Nasal cavity respiratory epithelium epithelial cell of viscerocranial mucosa (primary cell): ENCODE data around the gene TMEM151A. TPM values are rescaled to one million over a fixed set of nuclear protein-coding genes. Genes with fewer than 3 reads are reported as not detected.

Experiments
- total RNA-seq: library from RNA; depleted of rRNA; stranded (reverse); fragments of >200 nt; gene quantifications from 2 replicates; pipeline ENCODE4 v1.2.3, GENCODE V29; 2014

The TMEM151A gene
- total RNA-seq = under 0.01 and 0.07 TPM in 2 replicates

GRCh38 chr11:66291706-66292542 is at the start of gene TMEM151A:
TSS of gene TMEM151A (plus strand) at chr11:66291894. CDS start at chr11:66292014, 120 bp downstream.

GRCh38 chr11:66268244-66268951 is 23.3 kb upstream of the TMEM151A start, which contains the start of gene RAB1B:
TSS of gene RAB1B (plus strand) at chr11:66268639. CDS start at chr11:66268680, 41 bp downstream.

DNA sequence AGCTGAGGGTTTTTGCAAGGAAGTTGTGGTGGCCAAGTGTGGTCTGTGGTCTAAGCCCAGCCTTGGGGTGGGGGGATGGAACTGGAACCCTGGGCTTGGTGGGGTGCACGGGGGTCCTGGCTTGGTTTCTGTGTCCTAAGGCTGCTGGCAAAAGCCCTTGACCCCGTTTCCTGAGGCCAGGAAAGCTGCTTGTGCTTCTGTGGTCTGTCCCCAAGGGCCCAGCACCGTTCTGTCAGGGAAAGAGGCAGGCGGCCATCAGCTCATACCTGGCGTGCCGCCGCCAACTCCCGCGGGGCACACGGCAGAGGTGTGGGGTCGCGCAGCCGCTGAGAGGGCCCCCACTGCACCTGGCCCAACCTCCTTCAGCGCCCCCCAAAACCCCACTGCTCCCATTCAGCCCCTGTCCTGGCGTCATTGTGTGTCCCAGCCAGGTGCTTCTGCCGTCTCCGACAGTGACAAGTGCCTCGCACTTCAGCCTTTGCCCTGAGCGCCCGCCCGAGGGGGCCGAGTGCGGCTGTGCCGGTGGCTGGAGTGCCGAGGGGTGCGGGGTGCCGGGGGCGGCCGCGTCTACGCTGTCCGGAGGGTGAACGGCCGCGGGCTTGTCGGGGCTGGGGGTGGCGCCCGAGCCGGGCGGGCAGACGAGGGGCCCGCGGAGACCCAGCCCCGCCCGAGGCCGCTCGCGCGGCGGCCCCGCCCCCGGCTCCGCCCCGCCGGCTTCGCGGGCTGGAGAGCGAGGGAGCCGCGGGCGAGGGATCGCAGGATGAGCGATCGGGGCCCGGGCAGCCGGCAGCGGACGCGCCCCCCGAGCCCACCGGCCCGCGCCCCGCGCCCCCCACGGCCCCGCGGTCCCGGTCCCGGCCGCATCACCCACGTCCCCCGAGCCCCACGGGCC is 14.0 kb upstream of the TMEM151A start, which contains the start of gene CNIH2:
TSS of gene CNIH2 (plus strand) at position 705 of the 892 bp plus-strand sequence. CDS start 282 bp downstream, outside the sequence.

DNA sequence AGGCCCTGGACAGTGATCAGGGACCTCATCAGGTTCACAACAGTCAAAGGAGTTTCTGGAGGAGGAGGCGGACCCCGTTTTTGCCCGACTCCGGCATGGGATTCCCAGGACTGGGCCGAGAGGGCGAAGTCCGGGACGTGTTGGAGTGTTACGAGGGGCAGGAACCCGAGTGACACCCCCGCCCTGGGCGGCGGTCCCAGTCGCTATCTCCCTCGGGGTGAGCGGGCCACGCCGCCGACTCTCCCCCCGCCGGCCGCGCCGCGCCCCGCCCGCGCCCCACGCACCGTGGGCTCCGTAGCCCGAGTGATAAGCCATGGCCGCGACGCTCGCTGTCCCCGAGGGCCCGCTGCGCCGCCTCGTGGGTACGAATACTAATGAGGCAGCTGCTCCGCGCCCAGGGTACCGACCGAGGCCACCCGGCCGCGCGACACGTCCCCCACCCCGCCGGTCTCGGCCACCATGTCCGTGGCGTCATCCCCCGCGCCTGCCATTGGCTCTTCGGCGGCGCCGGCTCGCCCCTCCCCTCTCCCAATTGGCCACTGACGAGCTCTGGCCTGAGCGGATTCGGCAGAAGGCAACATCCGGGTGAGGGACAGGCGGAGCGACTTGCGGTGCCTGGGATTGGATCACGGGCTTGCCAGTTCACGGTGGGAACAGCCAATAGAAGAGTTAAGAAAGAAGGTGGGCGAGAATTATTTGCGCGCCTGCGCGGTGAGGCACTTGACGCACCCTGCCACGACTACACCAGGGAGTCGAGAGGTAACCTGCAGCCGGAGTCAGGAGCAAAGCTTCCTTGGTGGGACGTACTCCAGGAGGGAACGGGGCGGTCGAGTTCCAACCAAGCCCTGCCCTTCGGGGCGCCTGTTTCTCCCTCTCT is 2.8 kb upstream of the TMEM151A start, which contains the start of gene YIF1A:
TSS of gene YIF1A (minus strand) at position 473 of the 877 bp plus-strand sequence. CDS start at position 315, 158 bp downstream.

GRCh38 chr11:66316849-66317251 is 25.2 kb downstream of the TMEM151A start, which contains the start of gene CD248:
TSS of gene CD248 (minus strand) at chr11:66317044. CDS start at chr11:66317027, 17 bp downstream.

DNA sequence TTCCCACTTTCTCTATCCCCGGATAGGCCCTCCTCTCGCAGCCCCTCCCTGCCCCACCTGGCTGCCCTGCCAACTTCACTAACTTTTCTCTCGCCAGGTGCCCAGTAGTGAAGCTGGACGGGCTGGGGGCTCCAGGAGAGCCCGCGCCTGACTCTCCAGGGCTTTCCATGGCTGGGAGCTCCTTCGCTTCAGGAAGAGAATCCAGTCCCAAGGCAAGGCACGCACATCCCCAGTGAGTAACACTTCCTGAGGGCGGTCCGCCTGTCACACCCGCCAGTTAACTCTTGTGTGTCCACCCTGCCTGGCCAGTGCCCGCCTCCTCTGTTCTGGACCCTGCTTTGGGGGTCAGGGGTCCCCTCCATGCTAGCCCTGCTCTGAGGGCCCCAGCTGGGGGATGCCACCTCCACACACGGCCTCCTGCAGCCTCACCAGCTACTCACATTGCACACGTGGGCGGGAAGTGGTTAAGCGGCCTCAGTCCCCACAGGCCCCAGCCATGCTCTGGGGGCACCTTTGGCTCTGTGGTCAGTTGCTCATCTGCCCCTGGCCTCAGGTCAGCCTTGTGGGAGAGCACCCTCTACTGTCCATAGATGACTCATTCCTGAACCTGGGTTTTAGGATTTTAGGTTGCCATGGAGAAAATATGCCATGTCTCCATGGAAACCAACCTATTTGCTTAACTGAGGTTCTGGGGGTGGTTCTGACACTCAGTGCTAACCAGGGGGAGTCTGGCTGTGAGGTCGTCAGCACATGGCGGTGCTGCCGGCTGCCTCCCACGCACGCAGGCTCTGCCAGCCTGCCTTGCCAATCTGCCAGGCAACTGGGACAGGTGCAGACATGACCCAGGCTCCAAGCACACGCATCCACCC is 44.8 kb downstream of the TMEM151A start, which contains the start of gene RIN1:
TSS of gene RIN1 (minus strand) at position 201 of the 869 bp plus-strand sequence. CDS start at position 169, 32 bp downstream.

DNA sequence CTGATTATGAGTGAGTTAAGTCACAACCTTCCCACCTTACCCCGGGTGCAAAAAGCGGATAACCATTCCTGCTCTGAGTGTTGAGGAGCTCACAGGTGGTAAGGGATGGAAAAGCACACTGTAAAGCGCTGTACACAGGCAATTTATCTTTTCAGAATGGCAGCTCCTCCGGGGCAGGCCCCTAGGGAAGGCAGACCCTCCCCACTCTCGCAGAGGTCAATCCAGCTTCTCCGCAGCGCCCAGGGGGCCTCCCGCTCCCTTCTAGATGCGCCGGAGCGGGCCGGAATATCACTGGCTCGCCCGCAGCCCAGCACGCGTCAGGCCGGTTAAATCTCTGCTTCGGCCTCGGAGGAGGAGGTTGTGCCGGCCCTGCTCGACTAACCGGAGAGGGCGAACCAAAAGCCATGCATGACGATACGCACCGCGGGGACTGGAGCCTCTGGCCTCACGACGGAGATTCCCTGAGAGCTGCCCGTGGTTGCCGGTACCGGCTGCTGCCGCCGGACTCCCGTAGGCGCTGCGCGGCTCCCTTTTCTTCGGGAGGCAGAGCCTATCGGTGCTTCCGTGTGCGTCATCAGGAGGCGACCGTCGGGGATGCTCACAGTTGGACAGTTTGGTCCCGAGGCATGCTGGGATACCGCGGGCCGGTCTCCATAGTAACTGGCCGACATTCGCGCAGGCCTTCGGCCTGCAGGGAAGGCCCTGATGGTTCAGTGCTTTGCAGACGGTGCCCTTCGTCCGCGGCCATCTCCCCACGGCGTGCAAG is 53.0 kb downstream of the TMEM151A start, which contains the start of gene BRMS1:
TSS of gene BRMS1 (minus strand) at position 555 of the 766 bp plus-strand sequence. CDS start 2,870 bp downstream, outside the sequence.

Other genes starting within 250 kb of the TMEM151A start
- not detected in 2 replicates for gene GAL3ST3, start 242.7 kb upstream of the TMEM151A start, total RNA-seq
- gene SF3B2, start 239.5 kb upstream of the TMEM151A start, total RNA-seq = 103 and 117 TPM in 2 replicates
- 7.5 and 34.8 TPM in 2 replicates for gene PACS1, start 221.6 kb upstream of the TMEM151A start, total RNA-seq
- 23.2 and 49.8 TPM in 2 replicates for gene KLC2, start 34.2 kb upstream of the TMEM151A start, total RNA-seq
- gene RAB1B, start 23.3 kb upstream of the TMEM151A start, total RNA-seq = 61.2 and 88.6 TPM in 2 replicates
- gene CNIH2, start 13.7 kb upstream of the TMEM151A start, total RNA-seq = under 0.01 and 0.14 TPM in 2 replicates
- gene YIF1A, start 2.8 kb upstream of the TMEM151A start, total RNA-seq = 121 and 221 TPM in 2 replicates
- gene CD248, start 25.1 kb downstream of the TMEM151A start, total RNA-seq = 0.68 and 1.2 TPM in 2 replicates
- 19.5 and 32.3 TPM in 2 replicates for gene RIN1, start 44.5 kb downstream of the TMEM151A start, total RNA-seq
- gene BRMS1, start 53.2 kb downstream of the TMEM151A start, total RNA-seq = 58.2 and 74.8 TPM in 2 replicates
- 8.5 and 13.7 TPM in 2 replicates for gene B4GAT1, start 55.7 kb downstream of the TMEM151A start, total RNA-seq
- 3.1 and 6.0 TPM in 2 replicates for gene SLC29A2, start 79.9 kb downstream of the TMEM151A start, total RNA-seq
- gene NPAS4, start 129.1 kb downstream of the TMEM151A start, total RNA-seq = not detected in 2 replicates
- 24.6 and 34.2 TPM in 2 replicates for gene MRPL11, start 147.0 kb downstream of the TMEM151A start, total RNA-seq
- gene PELI3, start 175.0 kb downstream of the TMEM151A start, total RNA-seq = 9.6 and 14.3 TPM in 2 replicates
- 62.5 and 70.9 TPM in 2 replicates for gene DPP3, start 188.5 kb downstream of the TMEM151A start, total RNA-seq
- 5.5 and 20.1 TPM in 2 replicates for gene BBS1, start 218.7 kb downstream of the TMEM151A start, total RNA-seq